Small intestine (tissue), 7 donors: ENCODE data around the gene MMP1. TPM values are rescaled to one million over a fixed set of nuclear protein-coding genes. Genes with fewer than 3 reads are reported as not detected.
"Not testable (repeated sequence)": the region's sequence is repeated elsewhere in the genome, so short reads cannot be mapped to it uniquely, and the experiment has no call there.

Experiments
- DNase-seq, 2 donors: peaks; one replicate each; pipeline versions ENCODE4 v3.0.0 to v3.0.0-alpha.2; 2013
- FAIRE-seq: peaks from 2 replicates; lab custom pipeline; 2012; peaks lifted over from hg19 to GRCh38; lab: Jason Lieb, UNC
- H3K27ac ChIP-seq, 3 donors: one replicate each; pipeline ENCODE4 v1.5.1; 2013; ENCODE audit warnings: low read length in 2 of 3, mild to moderate bottlenecking in 2 of 3, control low read depth in 1 of 3, inconsistent platforms in 1 of 3, low read depth in 1 of 3, moderate library complexity in 1 of 3
- H3K27me3 ChIP-seq, 3 donors: one replicate each; pipeline ENCODE4 v1.6.1; 2013; ENCODE audit warnings: low read length in 3 of 3, inconsistent platforms in 1 of 3; ENCODE audit not compliant: control insufficient read depth in 3 of 3, insufficient read depth in 3 of 3
- H3K36me3 ChIP-seq, 3 donors: one replicate each; pipeline ENCODE4 v1.6.1; 2013; ENCODE audit warnings: low read length in 3 of 3, inconsistent platforms in 1 of 3, low read depth in 1 of 3, mild to moderate bottlenecking in 1 of 3, moderate library complexity in 1 of 3; ENCODE audit not compliant: control insufficient read depth in 3 of 3, insufficient read depth in 2 of 3
- H3K4me1 ChIP-seq, 3 donors: one replicate each; pipeline ENCODE4 v1.6.1; 2013; ENCODE audit warnings: low read length in 2 of 3, inconsistent platforms in 1 of 3, low read depth in 1 of 3, mild to moderate bottlenecking in 1 of 3, moderate library complexity in 1 of 3; ENCODE audit not compliant: control insufficient read depth in 3 of 3, insufficient read depth in 2 of 3
- H3K4me3 ChIP-seq, 3 donors: one replicate each; pipeline ENCODE4 v1.5.1; 2013; ENCODE audit warnings: low read length in 3 of 3, control low read depth in 1 of 3, inconsistent platforms in 1 of 3, low read depth in 1 of 3, mild to moderate bottlenecking in 1 of 3, moderate library complexity in 1 of 3
- H3K9me3 ChIP-seq, 2 donors: one replicate each; pipeline ENCODE4 v1.6.1; 2013; ENCODE audit warnings: low read depth in 1 of 2, low read length in 1 of 2; ENCODE audit not compliant: control insufficient read depth in 2 of 2, insufficient read depth in 1 of 2
- whole genome bisulfite sequencing, 3 donors: extraction: QIAGEN DNeasy Blood & Tissue Kit; methylation state at CpG; one replicate each; pipeline ENCODE4 v1.1.7; 2013; 5-methylcytosine and 5-hydroxymethylcytosine counted together
- polyA plus RNA-seq, 4 donors: library from polyadenylated mRNA; stranded (reverse) in 3 of 4; unstranded in 1 of 4; fragments of 200-250 nt in 3 of 4; fragments of 120-200 nt in 1 of 4; gene quantifications; one replicate each; pipeline versions ENCODE4 v1.2.1 to v1.2.3, GENCODE V29; 2013
- donor health status: healthy with polysubstance abuse.
- donor health status: control.
- donor health status: control.
- donor health status: Bipolar disorder and iron deficiency.
- donor health status: healthy.

MMP1 gene
- polyA plus RNA-seq, 4 donors, result 0.45 to 63.4 (median 3.7) TPM

- WGBS, 3 donors, result 38 to 52% (median 43%) methylated on average over 2 of the region's 2 CpGs
- no peak overlapping the region for H3K4me3 ChIP-seq
- H3K27me3 ChIP-seq, result no peaks in the 10 kb centered on the region
- H3K36me3 ChIP-seq, result no peaks in the 10 kb centered on the region
- H3K9me3 ChIP-seq, result no peaks in the 10 kb centered on the region
- peak in 1 of 2 donors; percentile 52 for DNase-seq
- FAIRE-seq, result no peak
- peaks cover 0 to 10% (median 0%) of the 10 kb centered on the region in 3 donors for H3K4me1 ChIP-seq
- H3K27ac ChIP-seq, result no peak overlapping the region
Measured at GRCh38 chr11:102762361-102762767, 35.6 kb downstream of the MMP1 start.

DNA sequence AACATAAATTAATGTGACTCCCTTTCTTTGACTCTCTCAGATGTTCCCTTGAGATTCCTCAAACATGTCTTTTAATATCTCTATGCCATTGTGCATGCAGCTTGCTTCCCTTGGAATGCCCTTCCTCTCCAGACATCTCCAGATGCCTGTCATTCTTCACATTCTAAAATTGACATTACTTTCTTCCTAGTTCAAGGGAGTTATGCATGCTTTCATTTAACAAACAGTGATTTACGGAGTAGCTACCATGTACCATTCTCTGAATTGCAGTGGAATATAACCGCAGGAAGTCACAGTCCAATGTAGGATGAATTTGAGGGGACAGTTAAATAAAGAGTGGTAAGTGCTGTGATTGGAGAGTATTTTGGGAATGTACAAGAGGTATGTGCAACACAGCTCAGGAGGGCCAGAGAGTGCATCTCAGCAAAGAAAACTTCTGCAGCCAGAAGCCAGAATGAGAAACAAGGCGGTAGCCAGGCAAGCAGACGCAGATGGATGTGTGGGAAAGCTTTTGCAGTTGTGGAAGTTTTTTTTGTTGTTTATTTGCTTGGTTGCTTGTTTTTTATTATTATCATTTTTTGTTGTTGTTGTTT lies 36.2 kb downstream of the MMP1 start:
- H3K9me3 ChIP-seq, result no peaks in the 10 kb centered on the region
- no peak overlapping the region for H3K4me3 ChIP-seq
- 83 to 93% (median 90%) methylated on average over 4 of the region's 4 CpGs for WGBS, 3 donors
- no peaks in the 10 kb centered on the region for H3K36me3 ChIP-seq
- no peak for FAIRE-seq
- no peak overlapping the region for H3K27ac ChIP-seq
- H3K4me1 ChIP-seq, result peaks cover 0 to 10% (median 0%) of the 10 kb centered on the region in 3 donors
- DNase-seq, result no peak
- H3K27me3 ChIP-seq, result no peaks in the 10 kb centered on the region

GRCh38 chr11:102760344-102761035 lies 37.5 kb downstream of the MMP1 start:
- Histone ChIP-seq H3K27ac (no peak overlapping the region), H3K9me3 (no peaks in the 10 kb centered on the region), H3K27me3 (no peaks in the 10 kb centered on the region), H3K4me1 (peaks cover 0 to 9% (median 0%) of the 10 kb centered on the region in 3 donors), H3K4me3 (no peak overlapping the region), H3K36me3 (no peaks in the 10 kb centered on the region)
- 41 to 49% (median 47%) methylated on average over 4 of the region's 4 CpGs for WGBS, 3 donors
- DNase-seq (no peak), FAIRE-seq (no peak)

DNA sequence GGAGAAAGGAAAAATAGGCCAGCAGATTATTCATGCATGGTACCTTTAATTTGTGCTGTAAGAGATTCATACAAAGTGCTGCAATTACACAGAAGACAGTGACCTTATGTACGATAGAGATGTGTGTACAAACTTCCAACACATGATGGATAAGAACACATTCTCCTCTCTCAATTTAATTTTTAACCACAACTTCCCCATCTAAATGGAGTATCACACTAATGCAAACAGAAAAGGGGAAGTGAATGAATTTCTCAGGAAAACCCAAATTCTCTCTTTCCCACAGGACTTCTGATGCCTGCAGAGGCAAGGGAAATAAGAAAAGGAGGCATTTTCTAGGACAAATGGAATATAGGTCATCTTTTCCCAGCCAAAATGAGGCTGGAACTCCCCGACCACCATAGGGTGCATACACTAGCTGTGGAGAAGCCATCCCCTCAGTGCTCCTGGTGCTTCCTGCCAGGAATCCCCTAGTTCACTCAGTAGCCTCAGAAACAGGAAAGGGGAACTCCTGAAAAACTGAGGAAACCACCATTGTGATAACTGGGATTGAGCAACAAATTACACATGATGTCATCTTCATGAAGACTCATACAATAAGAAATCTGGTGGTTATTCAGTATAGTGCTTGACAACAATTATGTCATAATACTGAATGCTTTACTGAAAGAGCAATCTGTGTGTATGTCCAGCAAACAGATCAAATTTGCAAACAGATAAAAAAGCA lies 40.0 kb downstream of the MMP1 start:
- H3K36me3 ChIP-seq, result no peaks in the 10 kb centered on the region
- no peaks in the 10 kb centered on the region for H3K4me1 ChIP-seq
- DNase-seq (peak in 1 of 2 donors; percentile 23), FAIRE-seq (no peak)
- no peaks in the 10 kb centered on the region for H3K9me3 ChIP-seq
- H3K27ac ChIP-seq, result no peak overlapping the region
- H3K4me3 ChIP-seq, result no peak overlapping the region
- H3K27me3 ChIP-seq, result no peaks in the 10 kb centered on the region
- WGBS, 3 donors, result 47 to 58% (median 50%) methylated on average over 2 of the region's 2 CpGs

- DNase-seq, result no peak
- H3K4me3 ChIP-seq, result no peak overlapping the region
- H3K36me3 ChIP-seq, result no peaks in the 10 kb centered on the region
- no peak for FAIRE-seq
- WGBS, 3 donors, result 96 to 100% (median 98%) methylated on average over 1 of the region's 1 CpG
- no peaks in the 10 kb centered on the region for H3K27me3 ChIP-seq
- H3K27ac ChIP-seq, result no peak overlapping the region
- no peaks in the 10 kb centered on the region for H3K9me3 ChIP-seq
- H3K4me1 ChIP-seq, result no peaks in the 10 kb centered on the region
Measured at GRCh38 chr11:102753267-102753666, 44.7 kb downstream of the MMP1 start.

DNA sequence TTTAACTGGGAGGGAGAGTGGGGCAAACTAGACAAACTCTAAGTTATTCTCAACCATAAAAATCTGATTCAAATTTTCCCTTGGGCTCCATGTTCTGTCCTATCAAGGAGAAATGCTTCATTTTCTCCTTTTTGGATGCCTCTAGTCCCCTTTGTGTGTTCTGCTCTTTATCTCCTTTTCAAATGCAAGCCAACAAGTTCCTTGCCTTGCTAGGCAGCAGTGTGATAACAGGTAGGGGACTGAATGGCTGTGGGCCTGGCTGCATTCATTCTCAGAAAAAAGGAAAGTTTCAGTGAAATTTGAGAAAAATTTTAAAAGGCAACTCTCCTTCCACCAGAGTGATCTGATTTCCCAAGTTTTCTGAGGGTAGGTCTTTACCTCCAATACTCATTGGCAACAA lies 46.3 kb downstream of the MMP1 start:
- FAIRE-seq, result no peak
- H3K27me3 ChIP-seq, result no peaks in the 10 kb centered on the region

GRCh38 chr11:102749101-102749722 lies 48.7 kb downstream of the MMP1 start:
- H3K4me1 ChIP-seq, result no peaks in the 10 kb centered on the region
- no peak overlapping the region for H3K4me3 ChIP-seq
- H3K9me3 ChIP-seq, result no peaks in the 10 kb centered on the region
- no peaks in the 10 kb centered on the region for H3K27me3 ChIP-seq
- DNase-seq, result no peak
- no peak for FAIRE-seq
- H3K27ac ChIP-seq, result no peak overlapping the region
- no peaks in the 10 kb centered on the region for H3K36me3 ChIP-seq

More for the DNA sequence above, 46.3 kb downstream of the MMP1 start:
- Histone ChIP-seq H3K4me1 (no peaks in the 10 kb centered on the region), H3K27ac (no peak overlapping the region), H3K9me3 (no peaks in the 10 kb centered on the region), H3K4me3 (no peak overlapping the region), H3K36me3 (no peaks in the 10 kb centered on the region)
- no peak for DNase-seq

DNA sequence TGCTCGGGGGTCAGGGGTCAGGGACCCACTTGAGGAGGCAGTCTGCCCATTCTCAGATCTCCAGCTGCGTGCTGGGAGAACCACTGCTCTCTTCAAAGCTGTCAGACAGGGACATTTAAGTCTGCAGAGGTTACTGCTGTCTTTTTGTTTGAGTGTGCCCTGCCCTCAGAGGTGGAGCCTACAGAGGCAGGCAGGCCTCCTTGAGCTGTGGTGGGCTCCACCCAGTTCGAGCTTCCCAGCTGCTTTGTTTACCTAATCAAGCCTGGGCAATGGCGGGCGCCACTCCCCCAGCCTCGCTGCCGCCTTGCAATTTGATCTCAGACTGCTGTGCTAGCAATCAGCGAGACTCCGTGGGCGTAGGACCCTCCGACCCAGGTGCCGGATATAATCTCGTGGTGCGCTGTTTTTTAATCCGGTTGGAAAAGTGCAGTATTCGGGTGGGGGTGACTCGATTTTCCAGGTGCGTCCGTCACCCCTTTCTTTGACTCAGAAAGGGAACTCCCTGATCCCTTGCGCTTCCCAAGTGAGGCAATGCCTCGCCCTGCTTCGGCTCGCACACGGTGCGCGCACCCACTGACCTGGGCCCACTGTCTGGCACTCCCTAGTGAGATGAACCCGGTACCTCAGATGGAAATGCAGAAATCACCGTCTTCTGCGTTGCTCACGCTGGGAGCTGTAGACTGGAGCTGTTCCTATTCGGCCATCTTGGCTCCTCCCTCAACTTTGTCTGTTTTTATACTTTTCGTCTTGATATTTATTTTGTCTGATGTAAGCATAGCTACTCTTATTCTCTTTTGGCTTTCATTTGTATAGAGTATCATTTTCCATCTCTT lies 51.0 kb downstream of the MMP1 start:
- not testable (repeated sequence) for FAIRE-seq, H3K27ac ChIP-seq, H3K9me3 ChIP-seq, DNase-seq, H3K36me3 ChIP-seq, H3K27me3 ChIP-seq, H3K4me1 ChIP-seq, H3K4me3 ChIP-seq
- 72 to 82% (median 78%) methylated on average over 23 to 32 of the region's 32 CpGs for WGBS, 3 donors
